Peyer's patch (tissue), 4 donors: ENCODE data around the gene TRIM2. TPM values are rescaled to one million over a fixed set of nuclear protein-coding genes. Genes with fewer than 3 reads are reported as not detected.
A peak's percentile ranks its signal among the peaks of the same experiment; 100 is the strongest.

ENCODE experiments used
- DNase-seq, 3 donors: peaks; one replicate each; pipeline ENCODE4 v3.0.0-alpha.2; 2017 to 2019
- H3K27ac ChIP-seq, 4 donors: fragments of 200-600 bp; sonication (generic); one replicate each; pipeline ENCODE4 v1.5.1; 2016 to 2019
- H3K27me3 ChIP-seq, 2 donors: fragments of 200-600 bp; sonication (generic); one replicate each; pipeline ENCODE4 v1.5.1; 2019
- H3K36me3 ChIP-seq, 3 donors: fragments of 200-600 bp; sonication (generic); one replicate each; pipeline ENCODE4 v1.5.1; 2016 to 2019
- H3K4me1 ChIP-seq, 4 donors: fragments of 200-600 bp; sonication (generic); one replicate each; pipeline ENCODE4 v1.5.1; 2016 to 2019
- H3K4me3 ChIP-seq, 4 donors: fragments of 200-600 bp; sonication (generic); 1 replicate in 3 of 4; 2 replicates in 1 of 4; pipeline ENCODE4 v1.5.1; 2016 to 2019; ENCODE audit warnings: mild to moderate bottlenecking in 1 of 4
- H3K9me3 ChIP-seq, 4 donors: fragments of 200-600 bp; sonication (generic); one replicate each; pipeline ENCODE4 v1.5.1; 2016 to 2019; ENCODE audit warnings: mild to moderate bottlenecking in 1 of 4
- POLR2A ChIP-seq, 2 donors: fragments of 450-650 bp; IDR thresholded peaks; one replicate each; pipeline ENCODE4 v1.5.1; 2017; ENCODE audit warnings: antibody characterized with exemption in 2 of 2, mild to moderate bottlenecking in 2 of 2, moderate library complexity in 2 of 2
- total RNA-seq, 4 donors: library from RNA; depleted of rRNA; stranded (reverse); fragments of >200 nt; gene quantifications; one replicate each; pipeline ENCODE4 v1.1.0, GENCODE V29; 2016
- TF ChIP-seq, protein P1 (sequence below), 6 experiments: fragments of 450-650 bp in 4 of 6; fragments of 200-600 bp in 2 of 6; sonication (generic) in 1 of 6; IDR thresholded peaks; one replicate each; pipeline ENCODE4 v1.5.1; 2017 to 2019; ENCODE audit warnings: antibody characterized with exemption in 6 of 6, mild to moderate bottlenecking in 3 of 6, moderate library complexity in 1 of 6

TRIM2 gene
- total RNA-seq, 4 donors from 2014 or later: 58.6 to 158 (median 144) TPM

- no peak for DNase-seq
- H3K36me3 ChIP-seq: no peaks in the 10 kb centered on the region
- no peak overlapping the region for H3K4me3 ChIP-seq
- H3K4me1 ChIP-seq: peaks cover 0 to 15% (median 0%) of the 10 kb centered on the region in 4 donors
- TF ChIP-seq, protein P1, sequence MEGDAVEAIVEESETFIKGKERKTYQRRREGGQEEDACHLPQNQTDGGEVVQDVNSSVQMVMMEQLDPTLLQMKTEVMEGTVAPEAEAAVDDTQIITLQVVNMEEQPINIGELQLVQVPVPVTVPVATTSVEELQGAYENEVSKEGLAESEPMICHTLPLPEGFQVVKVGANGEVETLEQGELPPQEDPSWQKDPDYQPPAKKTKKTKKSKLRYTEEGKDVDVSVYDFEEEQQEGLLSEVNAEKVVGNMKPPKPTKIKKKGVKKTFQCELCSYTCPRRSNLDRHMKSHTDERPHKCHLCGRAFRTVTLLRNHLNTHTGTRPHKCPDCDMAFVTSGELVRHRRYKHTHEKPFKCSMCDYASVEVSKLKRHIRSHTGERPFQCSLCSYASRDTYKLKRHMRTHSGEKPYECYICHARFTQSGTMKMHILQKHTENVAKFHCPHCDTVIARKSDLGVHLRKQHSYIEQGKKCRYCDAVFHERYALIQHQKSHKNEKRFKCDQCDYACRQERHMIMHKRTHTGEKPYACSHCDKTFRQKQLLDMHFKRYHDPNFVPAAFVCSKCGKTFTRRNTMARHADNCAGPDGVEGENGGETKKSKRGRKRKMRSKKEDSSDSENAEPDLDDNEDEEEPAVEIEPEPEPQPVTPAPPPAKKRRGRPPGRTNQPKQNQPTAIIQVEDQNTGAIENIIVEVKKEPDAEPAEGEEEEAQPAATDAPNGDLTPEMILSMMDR (IDR thresholded peaks at IDR 0.05): no peak
- no peak for TF ChIP-seq POLR2A (IDR thresholded peaks at IDR 0.05)
- H3K27me3 ChIP-seq: no peaks in the 10 kb centered on the region
- no peak overlapping the region for H3K27ac ChIP-seq
- no peaks in the 10 kb centered on the region for H3K9me3 ChIP-seq
Measured at GRCh38 chr4:153270361-153270760, 66.1 kb downstream of the TRIM2 start.

GRCh38 chr4:153271820-153272219, 67.6 kb downstream of the TRIM2 start:
- TF ChIP-seq, protein P1 (IDR thresholded peaks at IDR 0.05): no peak
- no peak for TF ChIP-seq POLR2A (IDR thresholded peaks at IDR 0.05)
- Histone ChIP-seq H3K4me1 (peaks cover 0 to 22% (median 0%) of the 10 kb centered on the region in 4 donors), H3K9me3 (no peaks in the 10 kb centered on the region), H3K4me3 (no peak overlapping the region), H3K27me3 (no peaks in the 10 kb centered on the region), H3K27ac (no peak overlapping the region), H3K36me3 (peaks cover 0 to 10% (median 0%) of the 10 kb centered on the region in 3 donors)
- no peak for DNase-seq

GRCh38 chr4:153273751-153274150, 69.5 kb downstream of the TRIM2 start:
- Histone ChIP-seq H3K27me3 (no peaks in the 10 kb centered on the region), H3K27ac (peak overlapping the region in 2 of 4 donors; percentile 33 to 70), H3K4me3 (no peak overlapping the region), H3K36me3 (peaks cover 0 to 26% (median 0%) of the 10 kb centered on the region in 3 donors), H3K4me1 (peaks cover 0 to 10% (median 0%) of the 10 kb centered on the region in 4 donors), H3K9me3 (no peaks in the 10 kb centered on the region)
- no peak for TF ChIP-seq POLR2A (IDR thresholded peaks at IDR 0.05)
- TF ChIP-seq, protein P1 (IDR thresholded peaks at IDR 0.05): no peak
- no peak for DNase-seq

- Histone ChIP-seq H3K36me3 (peaks cover 0 to 26% (median 0%) of the 10 kb centered on the region in 3 donors), H3K4me3 (no peak overlapping the region), H3K27me3 (no peaks in the 10 kb centered on the region), H3K9me3 (no peaks in the 10 kb centered on the region), H3K27ac (peak overlapping the region in 3 of 4 donors; percentile 7 to 70 (median 33)), H3K4me1 (peaks cover 0 to 10% (median 0%) of the 10 kb centered on the region in 4 donors)
- TF ChIP-seq POLR2A (IDR thresholded peaks at IDR 0.05): no peak
- TF ChIP-seq, protein P1 (IDR thresholded peaks at IDR 0.05): no peak
- DNase-seq: peak in 1 of 3 donors; percentile 71
Measured at GRCh38 chr4:153274967-153275366, 70.7 kb downstream of the TRIM2 start.

DNA sequence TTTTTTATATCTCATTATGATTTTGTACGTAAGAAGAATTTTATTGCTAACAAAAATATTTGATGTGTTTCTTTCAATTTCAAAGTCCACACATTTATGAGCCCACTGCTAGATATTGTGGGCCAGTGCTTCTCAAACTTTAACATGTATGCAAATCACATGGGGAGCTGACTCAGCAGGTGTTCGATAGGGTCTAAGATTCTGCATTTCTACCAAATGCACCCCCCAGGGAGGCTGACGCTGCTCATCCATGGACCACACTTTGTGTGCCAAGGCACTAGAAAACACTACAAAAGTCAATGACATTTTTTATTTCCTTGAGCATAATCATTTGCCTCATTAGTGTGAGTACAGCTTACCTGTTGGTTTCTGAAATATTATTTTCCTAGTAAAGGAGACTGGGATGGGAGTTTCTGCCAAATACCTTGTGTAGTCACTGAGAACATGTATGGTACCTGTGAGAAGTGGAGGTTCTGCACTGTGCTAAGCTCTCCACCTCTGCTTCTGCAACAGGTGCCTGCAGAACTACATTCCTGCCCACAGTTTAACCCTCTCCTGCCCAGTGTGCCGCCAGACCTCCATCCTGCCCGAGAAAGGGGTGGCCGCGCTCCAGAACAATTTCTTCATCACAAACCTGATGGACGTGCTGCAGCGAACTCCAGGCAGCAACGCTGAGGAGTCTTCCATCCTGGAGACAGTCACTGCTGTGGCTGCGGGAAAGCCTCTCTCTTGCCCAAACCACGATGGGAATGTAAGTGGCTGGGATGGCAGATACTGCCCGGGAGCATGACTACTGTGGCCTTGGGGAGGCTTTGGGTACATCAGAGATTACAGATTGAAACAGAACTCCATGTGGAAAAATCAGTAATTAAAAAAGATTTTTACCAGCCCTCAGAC, 71.4 kb downstream of the TRIM2 start:
- TF ChIP-seq, protein P1 (IDR thresholded peaks at IDR 0.05): no peak
- TF ChIP-seq POLR2A (IDR thresholded peaks at IDR 0.05): no peak
- Histone ChIP-seq H3K4me3 (no peak overlapping the region), H3K27ac (peak overlapping the region in 2 of 4 donors; percentile 33 to 70), H3K27me3 (no peaks in the 10 kb centered on the region), H3K9me3 (no peaks in the 10 kb centered on the region), H3K36me3 (peaks cover 0 to 26% (median 0%) of the 10 kb centered on the region in 3 donors), H3K4me1 (peaks cover 0 to 10% (median 0%) of the 10 kb centered on the region in 4 donors)
- DNase-seq: no peak
